ENCODE results near the gene EMC8.

Gene EMC8

GRCh38 chr16:85777583-85778310 lies 21.6 kb downstream of the EMC8 start:
- peak; percentile 67 for DNase-seq (ENCODE audit: low read depth)
- TF ChIP-seq CTCF (IDR thresholded peaks at IDR 0.05; ENCODE audit: control insufficient read depth, extremely low read depth, insufficient read depth): no peak
- no peak overlapping the region for H3K4me3 ChIP-seq (ENCODE audit: low read depth, low read length)

DNA sequence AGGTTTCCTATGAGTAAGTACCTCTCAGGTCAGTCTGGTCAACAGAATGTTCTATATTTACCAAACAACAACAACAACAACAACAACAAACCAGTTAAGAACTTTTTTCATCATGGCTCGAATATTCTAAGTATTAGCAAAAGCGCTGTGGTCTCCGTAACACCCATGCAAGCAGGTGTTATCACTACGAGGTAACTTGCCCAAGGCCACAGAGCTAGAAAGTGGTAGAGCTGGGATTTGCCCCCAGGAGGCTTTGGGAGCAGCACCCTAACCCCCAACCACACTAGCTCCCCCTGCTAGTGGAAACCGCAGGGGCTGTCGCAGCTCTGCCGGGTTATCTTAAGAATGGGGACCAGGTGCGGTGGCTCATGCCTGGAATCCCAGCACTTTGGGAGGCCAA lies 24.5 kb downstream of the EMC8 start:
- no peak for TF ChIP-seq CTCF (IDR thresholded peaks at IDR 0.05; ENCODE audit: control insufficient read depth, extremely low read depth, insufficient read depth)

DNA sequence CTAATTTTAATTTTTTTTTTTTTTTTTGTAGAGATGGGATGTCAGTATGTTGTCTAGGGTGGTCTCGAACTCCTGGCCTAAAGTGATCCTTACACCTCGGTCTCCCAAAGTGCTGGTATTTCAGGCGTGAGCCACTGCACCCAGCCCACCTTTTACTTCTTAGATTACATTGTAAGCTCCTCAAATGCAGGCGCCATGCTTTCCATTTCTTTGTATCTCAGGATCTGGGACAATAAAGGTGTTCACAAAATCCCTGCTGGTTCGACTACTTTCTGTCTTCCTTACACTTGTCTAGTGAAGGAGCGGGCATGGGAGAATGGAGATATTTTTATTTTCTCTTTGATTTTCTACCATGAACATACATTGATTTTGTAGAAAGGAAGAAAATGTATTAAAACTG lies 25.2 kb downstream of the EMC8 start:
- no peak for DNase-seq (ENCODE audit: low read depth)
- H3K4me3 ChIP-seq (ENCODE audit: low read depth, low read length): no peak overlapping the region
- no peak for TF ChIP-seq CTCF (IDR thresholded peaks at IDR 0.05; ENCODE audit: control insufficient read depth, extremely low read depth, insufficient read depth)

More for the DNA sequence above, 24.5 kb downstream of the EMC8 start:
- H3K4me3 ChIP-seq (ENCODE audit: low read depth, low read length): no peak overlapping the region
- DNase-seq (ENCODE audit: low read depth): no peak

GRCh38 chr16:85773044-85773443 lies 26.3 kb downstream of the EMC8 start:
- no peak for TF ChIP-seq CTCF (IDR thresholded peaks at IDR 0.05; ENCODE audit: control insufficient read depth, extremely low read depth, insufficient read depth)
- DNase-seq (ENCODE audit: low read depth): no peak
- H3K4me3 ChIP-seq (ENCODE audit: low read depth, low read length): no peak overlapping the region

GRCh38 chr16:85770741-85771140 lies 28.6 kb downstream of the EMC8 start:
- peak; percentile 36 for DNase-seq (ENCODE audit: low read depth)
- no peak overlapping the region for H3K4me3 ChIP-seq (ENCODE audit: low read depth, low read length)
- no peak for TF ChIP-seq CTCF (IDR thresholded peaks at IDR 0.05; ENCODE audit: control insufficient read depth, extremely low read depth, insufficient read depth)

DNA sequence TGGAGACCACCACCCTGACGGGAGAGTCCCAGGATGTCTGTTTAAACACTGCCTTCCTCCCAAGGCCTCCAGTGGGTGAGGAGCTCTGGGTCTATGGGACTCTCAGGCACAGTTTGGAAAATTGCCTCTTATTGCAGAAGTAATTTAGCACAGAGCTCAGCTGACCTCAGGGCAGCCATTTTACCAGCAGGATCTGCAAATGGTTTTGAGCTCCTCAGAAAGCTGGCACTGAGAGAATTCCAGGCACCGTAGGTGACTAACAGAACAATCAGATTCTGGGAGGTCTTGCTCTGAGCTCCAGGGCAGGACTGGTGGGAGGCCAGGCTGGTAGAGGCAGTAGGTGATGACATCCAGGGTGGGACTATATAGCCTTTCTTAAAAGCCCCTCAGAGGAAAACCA lies 31.1 kb downstream of the EMC8 start:
- H3K4me3 ChIP-seq (ENCODE audit: low read depth, low read length): no peak overlapping the region
- no peak for DNase-seq (ENCODE audit: low read depth)
- TF ChIP-seq CTCF (IDR thresholded peaks at IDR 0.05; ENCODE audit: control insufficient read depth, extremely low read depth, insufficient read depth): no peak

DNA sequence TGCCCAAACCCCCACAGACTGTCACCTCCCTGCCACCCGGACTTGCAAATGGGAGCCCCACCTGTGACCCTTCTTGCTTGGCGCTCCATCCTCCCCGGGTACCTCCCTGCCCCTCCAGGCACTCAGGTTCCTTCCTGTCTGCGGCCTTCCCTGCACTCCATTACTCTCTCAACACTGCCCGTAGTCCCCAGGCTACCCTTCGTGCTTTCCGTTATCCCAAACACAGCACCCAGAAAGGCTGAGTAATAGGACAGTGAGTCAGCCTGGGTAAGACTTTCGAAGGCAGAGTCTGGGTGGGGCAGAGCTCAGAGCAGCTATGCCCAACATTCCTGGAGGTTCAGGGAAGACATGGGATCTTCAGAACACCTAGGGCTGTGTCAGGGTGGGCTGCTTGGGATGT lies 31.8 kb downstream of the EMC8 start:
- H3K4me3 ChIP-seq (ENCODE audit: low read depth, low read length): no peak overlapping the region
- no peak for DNase-seq (ENCODE audit: low read depth)
- TF ChIP-seq CTCF (IDR thresholded peaks at IDR 0.05; ENCODE audit: control insufficient read depth, extremely low read depth, insufficient read depth): no peak

Measured in LNCaP clone FGC (cell line).